Prostate gland (tissue), 2 donors: ENCODE measurements around the gene DDIT3.

Experiments used
- POLR2A ChIP-seq: fragments of 450-650 bp; IDR thresholded peaks from one replicate; pipeline ENCODE4 v1.6.1; 2016; ENCODE audit warnings: antibody characterized with exemption, mild to moderate bottlenecking
- POLR2AphosphoS5 ChIP-seq: sonication (generic); formaldehyde crosslinking; IDR thresholded peaks from one replicate; pipeline ENCODE4 v1.6.1; 2017; ENCODE audit warnings: antibody characterized with exemption
- TF ChIP-seq, protein P1 (sequence below), 4 experiments: fragments of 200-600 bp in 2 of 4; fragments of 450-650 bp in 2 of 4; sonication (generic) in 2 of 4; IDR thresholded peaks; 1 replicate in 3 of 4; 2 replicates in 1 of 4; pipeline ENCODE4 v1.5.1; 2016 to 2019; ENCODE audit warnings: antibody characterized with exemption in 4 of 4, mild to moderate bottlenecking in 2 of 4, moderate library complexity in 2 of 4

DNA sequence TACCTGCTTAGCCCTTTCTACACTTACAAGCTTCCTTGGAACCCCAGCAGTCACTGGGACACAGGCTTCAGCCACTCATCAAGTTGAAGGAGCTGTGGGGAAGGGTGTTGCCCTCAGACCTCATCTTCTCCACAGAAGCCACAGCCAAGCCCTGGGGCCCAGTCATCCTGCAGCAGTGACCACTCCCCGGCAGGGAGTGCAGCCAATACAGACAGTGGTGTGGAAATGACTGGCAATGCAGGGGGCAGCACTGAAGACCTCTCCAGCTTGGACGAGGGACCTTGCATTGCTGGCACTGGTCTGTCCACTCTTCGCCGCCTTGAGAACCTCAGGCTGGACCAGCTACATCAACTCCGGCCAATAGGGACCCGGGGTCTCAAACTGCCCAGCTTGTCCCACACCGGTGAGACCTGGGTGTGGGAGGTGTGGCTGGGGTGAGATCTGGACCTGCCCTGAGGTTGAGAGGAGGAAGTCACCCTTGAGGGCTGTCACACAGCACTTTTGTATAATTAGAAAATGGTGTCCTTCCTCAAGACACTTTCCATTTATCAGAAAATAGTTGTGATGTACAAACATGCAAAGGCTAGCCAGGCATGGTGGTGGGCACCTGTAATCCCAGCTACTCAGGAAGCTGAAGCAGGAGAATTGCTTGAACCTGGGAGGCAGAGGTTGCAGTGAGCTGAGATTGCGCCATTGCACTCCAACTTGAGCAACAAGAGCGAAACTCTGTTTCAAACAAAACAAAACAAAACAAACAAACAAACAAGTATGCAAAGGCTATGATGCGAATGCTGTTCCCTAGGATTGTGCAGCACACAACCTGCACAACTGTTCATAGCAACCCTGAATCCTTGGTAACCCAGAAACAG is 50.8 kb downstream of the DDIT3 start:
- TF ChIP-seq, protein P1, sequence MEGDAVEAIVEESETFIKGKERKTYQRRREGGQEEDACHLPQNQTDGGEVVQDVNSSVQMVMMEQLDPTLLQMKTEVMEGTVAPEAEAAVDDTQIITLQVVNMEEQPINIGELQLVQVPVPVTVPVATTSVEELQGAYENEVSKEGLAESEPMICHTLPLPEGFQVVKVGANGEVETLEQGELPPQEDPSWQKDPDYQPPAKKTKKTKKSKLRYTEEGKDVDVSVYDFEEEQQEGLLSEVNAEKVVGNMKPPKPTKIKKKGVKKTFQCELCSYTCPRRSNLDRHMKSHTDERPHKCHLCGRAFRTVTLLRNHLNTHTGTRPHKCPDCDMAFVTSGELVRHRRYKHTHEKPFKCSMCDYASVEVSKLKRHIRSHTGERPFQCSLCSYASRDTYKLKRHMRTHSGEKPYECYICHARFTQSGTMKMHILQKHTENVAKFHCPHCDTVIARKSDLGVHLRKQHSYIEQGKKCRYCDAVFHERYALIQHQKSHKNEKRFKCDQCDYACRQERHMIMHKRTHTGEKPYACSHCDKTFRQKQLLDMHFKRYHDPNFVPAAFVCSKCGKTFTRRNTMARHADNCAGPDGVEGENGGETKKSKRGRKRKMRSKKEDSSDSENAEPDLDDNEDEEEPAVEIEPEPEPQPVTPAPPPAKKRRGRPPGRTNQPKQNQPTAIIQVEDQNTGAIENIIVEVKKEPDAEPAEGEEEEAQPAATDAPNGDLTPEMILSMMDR (IDR thresholded peaks at IDR 0.05), result no peak
- TF ChIP-seq POLR2AphosphoS5 (no peak), POLR2A (no peak)
